ENCODE results near the gene POLR1A. TPM values are rescaled to one million over a fixed set of nuclear protein-coding genes. Genes with fewer than 3 reads are reported as not detected.

The POLR1A gene
- total and polyA plus RNA-seq, 10 donors, result 1.8 to 39.0 (median 20.1) TPM

DNA sequence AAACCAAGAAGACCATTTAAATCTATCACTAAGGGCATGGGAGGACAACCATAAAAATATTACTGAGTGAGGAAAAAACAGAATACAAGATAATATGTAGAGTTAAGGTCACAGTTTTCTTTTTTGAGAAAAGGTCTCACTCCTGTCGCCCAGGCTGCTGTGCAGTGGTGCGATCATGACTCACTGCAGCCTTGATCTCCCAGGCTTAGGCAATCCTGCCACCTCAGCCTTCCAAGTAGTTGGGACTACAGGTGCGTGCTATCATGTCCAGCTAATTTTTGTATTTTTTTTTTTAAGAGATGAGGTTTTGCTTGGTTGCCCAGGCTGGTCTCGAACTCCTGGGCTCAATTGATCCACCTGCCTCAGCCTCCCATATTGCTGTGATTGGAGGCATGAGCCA lies 24.0 kb downstream of the POLR1A start:
- no peaks in the 10 kb centered on the region for H3K27me3 ChIP-seq (replicated peaks in 1 of 7)
- peaks cover 0 to 82% (median 15%) of the 10 kb centered on the region in 6 donors for H3K36me3 ChIP-seq
- no peaks in the 10 kb centered on the region for H3K9me3 ChIP-seq
- H3K27ac ChIP-seq, result no peak overlapping the region
- no peak for TF ChIP-seq POLR2A (IDR thresholded peaks at IDR 0.05)
- no peak for TF ChIP-seq POLR2AphosphoS5 (IDR thresholded peaks at IDR 0.05)
- TF ChIP-seq, protein P1, sequence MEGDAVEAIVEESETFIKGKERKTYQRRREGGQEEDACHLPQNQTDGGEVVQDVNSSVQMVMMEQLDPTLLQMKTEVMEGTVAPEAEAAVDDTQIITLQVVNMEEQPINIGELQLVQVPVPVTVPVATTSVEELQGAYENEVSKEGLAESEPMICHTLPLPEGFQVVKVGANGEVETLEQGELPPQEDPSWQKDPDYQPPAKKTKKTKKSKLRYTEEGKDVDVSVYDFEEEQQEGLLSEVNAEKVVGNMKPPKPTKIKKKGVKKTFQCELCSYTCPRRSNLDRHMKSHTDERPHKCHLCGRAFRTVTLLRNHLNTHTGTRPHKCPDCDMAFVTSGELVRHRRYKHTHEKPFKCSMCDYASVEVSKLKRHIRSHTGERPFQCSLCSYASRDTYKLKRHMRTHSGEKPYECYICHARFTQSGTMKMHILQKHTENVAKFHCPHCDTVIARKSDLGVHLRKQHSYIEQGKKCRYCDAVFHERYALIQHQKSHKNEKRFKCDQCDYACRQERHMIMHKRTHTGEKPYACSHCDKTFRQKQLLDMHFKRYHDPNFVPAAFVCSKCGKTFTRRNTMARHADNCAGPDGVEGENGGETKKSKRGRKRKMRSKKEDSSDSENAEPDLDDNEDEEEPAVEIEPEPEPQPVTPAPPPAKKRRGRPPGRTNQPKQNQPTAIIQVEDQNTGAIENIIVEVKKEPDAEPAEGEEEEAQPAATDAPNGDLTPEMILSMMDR (IDR thresholded peaks at IDR 0.05 in 8 of 11, conservative IDR thresholded peaks at IDR 0.05 in 3 of 11), result no peak
- no peak overlapping the region for H3K4me3 ChIP-seq
- H3K4me1 ChIP-seq, result peaks cover 20 to 47% (median 36%) of the 10 kb centered on the region in 6 donors
- no peak for DNase-seq
- WGBS, 5 donors, result 94 to 97% (median 96%) methylated on average over 4 of the region's 4 CpGs
- intact Hi-C loops (cut with DNase I; ENCODE audit: low total_unique reads), result loop anchor here (2.0 kb wide), 1 partner anchor 255 kb away; no protein-coding TSS in a partner anchor

DNA sequence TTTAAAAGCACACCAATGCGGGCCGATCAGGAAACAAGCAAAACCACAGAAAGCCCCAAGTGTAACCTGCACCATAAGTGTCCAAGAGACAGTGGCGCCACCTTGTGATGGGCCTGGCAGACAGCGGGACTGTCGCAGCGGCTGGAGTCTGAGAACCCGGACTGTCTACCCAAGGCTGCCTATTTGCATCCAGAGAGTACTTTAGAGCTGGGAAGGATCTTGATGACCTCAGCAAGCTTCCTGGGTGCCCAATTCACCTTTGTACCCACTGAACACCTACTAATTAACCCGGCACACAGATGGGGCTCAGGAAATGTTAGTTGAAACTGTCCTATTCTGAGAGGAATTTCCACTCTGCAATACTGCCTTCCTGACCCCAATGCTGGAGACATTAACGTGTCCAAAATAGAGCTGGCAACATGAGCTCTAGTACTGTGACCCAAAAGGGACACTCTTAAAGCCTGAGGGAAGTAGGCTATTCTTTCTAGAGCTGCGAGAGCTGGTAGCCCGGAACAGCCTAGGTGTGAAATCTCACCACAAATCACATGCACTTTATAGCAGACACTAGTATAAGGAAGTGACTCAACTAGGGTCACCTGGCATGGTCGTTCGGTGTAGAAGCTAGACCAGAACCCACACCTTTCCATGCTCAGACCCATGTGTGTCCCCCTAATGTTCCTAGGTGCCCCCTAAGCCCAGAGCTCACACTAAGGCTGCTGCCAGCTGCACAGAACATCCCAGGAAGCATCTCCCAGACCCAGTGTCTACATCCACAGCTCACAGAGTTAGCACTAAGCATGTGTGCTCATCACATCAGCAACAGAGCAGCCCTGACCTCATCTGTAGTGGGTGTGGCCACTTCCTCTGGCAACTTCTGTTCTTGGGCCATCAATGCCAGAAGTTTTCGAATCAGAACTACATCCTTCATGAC lies 25.4 kb downstream of the POLR1A start:
- peak overlapping the region in 1 of 8 donors; percentile 5 for H3K4me3 ChIP-seq
- peaks cover 20 to 48% (median 37%) of the 10 kb centered on the region in 6 donors for H3K4me1 ChIP-seq
- peak; percentile 96 for DNase-seq
- peaks cover 0 to 82% (median 8%) of the 10 kb centered on the region in 6 donors for H3K36me3 ChIP-seq
- WGBS, 5 donors, result 21 to 46% (median 30%) methylated on average over 8 to 14 of the region's 14 CpGs
- intact Hi-C loops (cut with DNase I; ENCODE audit: low total_unique reads), result loop anchor here (2.0 to 10.0 kb wide), 3 partner anchors 193 to 355 kb away; partner anchors contain the start of gene ST3GAL5
- no peak for TF ChIP-seq POLR2A (IDR thresholded peaks at IDR 0.05)
- peak in 1 of 3 donors; percentile 44 for TF ChIP-seq POLR2AphosphoS5 (IDR thresholded peaks at IDR 0.05)
- TF ChIP-seq, protein P1 (IDR thresholded peaks at IDR 0.05 in 8 of 11, conservative IDR thresholded peaks at IDR 0.05 in 3 of 11), result peak; percentile 59 to 90 (median 85)
- H3K27ac ChIP-seq, result peak overlapping the region; percentile 24 to 82 (median 66)
- H3K27me3 ChIP-seq (replicated peaks in 1 of 7), result no peaks in the 10 kb centered on the region
- no peaks in the 10 kb centered on the region for H3K9me3 ChIP-seq

DNA sequence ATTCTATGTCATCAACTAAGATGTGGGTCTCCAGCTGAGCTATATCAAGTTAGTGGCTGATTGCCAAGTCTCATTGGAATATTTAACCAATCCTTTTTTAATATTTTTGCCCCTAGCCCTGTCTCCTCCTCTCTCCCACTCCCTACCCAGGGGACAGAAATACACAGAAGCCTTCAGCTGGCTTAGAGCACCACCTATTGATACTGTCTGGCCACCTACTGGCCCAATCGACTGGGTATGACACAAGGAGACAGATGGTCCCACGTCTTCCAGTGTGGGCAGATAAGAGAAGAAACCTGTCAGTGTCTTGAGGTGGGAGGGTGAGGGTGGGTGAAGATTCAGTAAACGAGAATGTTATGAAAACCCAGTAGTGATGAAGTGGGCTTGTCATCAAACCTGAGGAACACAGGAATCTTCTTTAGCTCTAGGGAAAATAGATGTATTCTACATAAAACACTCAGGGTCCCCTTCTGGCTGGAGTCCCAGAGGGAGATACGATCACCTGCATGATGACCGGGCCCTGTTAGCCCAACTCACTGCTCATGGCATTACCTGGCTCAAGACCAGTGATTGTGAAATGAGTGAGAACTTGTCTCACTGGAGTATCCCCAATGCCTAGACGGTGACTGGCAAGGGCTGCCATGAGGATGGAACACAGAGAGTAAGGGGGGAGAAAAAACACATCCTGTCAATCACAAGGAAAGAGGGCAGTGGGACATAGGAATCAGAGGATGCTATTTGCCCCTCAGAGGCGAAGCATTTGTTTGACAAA lies 26.7 kb downstream of the POLR1A start:
- intact Hi-C loops (cut with DNase I; ENCODE audit: low total_unique reads), result loop anchor here (5.0 to 10.0 kb wide), 2 partner anchors 192 to 354 kb away; partner anchors contain the start of gene ST3GAL5
- H3K9me3 ChIP-seq, result no peaks in the 10 kb centered on the region
- TF ChIP-seq, protein P1 (IDR thresholded peaks at IDR 0.05 in 8 of 11, conservative IDR thresholded peaks at IDR 0.05 in 3 of 11), result peak; percentile 33 to 81 (median 71)
- TF ChIP-seq POLR2AphosphoS5 (IDR thresholded peaks at IDR 0.05), result no peak
- H3K27ac ChIP-seq, result peak overlapping the region in 4 of 8 donors; percentile 69 to 82 (median 70)
- DNase-seq, result no peak
- no peak overlapping the region for H3K4me3 ChIP-seq
- WGBS, 5 donors, result 65 to 69% (median 66%) methylated on average over 7 of the region's 7 CpGs
- peaks cover 0 to 84% (median 11%) of the 10 kb centered on the region in 6 donors for H3K36me3 ChIP-seq
- H3K4me1 ChIP-seq, result peaks cover 20 to 51% (median 37%) of the 10 kb centered on the region in 6 donors
- no peaks in the 10 kb centered on the region for H3K27me3 ChIP-seq (replicated peaks in 1 of 7)
